ENCODE data around the gene SNED1.

Gene SNED1

DNA sequence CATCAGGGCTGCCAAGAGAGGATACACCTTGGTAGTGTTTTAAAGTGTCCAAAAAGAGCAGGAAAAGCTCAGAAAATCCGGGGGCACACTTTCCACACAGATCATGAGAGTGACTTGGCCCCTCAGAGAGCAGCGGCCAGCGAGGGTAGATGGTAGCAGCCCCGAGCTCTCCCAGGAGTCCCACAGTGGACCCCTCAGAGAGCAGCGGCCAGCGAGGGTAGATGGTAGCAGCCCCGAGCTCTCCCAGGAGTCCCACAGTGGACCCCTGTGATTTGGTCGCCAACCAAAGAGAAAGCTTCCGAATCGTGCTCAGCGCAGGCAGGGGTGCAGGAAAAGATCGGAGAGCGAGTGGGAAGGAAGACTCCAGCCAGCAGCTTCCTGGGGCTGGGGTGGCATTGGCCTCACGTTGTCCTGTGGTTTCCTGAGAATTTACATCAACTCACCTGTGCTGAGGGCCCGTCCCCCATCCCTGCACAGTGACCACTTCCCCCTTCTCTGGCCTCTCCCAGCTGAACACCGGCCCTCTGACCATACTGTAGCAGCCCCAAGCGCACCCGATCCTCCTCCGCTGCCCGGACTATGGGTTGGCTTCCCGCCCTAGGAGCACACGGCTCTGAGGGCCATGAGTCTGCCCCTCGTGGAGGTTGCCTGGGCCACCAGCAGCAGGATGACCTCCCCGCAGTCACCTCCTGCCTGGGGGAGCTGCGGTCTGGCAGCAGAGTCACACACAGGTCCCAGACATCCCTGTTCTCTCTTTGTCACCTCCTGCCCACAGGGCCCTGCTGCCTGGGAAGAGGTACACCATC, 69.9 kb downstream of the SNED1 start:
- H3K9ac ChIP-seq (ENCODE audit: low read length): no peak overlapping the region
- H3K9me2 ChIP-seq (replicated peaks; ENCODE audit: insufficient read depth, low read length): no peaks in the 10 kb centered on the region
- no peak overlapping the region for H3K27ac ChIP-seq (ENCODE audit: low read length)
- H2AFZ ChIP-seq (ENCODE audit: low read length): no peak overlapping the region
- no peaks in the 10 kb centered on the region for H3K27me3 ChIP-seq (replicated peaks; ENCODE audit: insufficient read depth, low read length)
- no peak overlapping the region for H3K4me3 ChIP-seq (ENCODE audit: low read length)
- H3K36me3 ChIP-seq (replicated peaks; ENCODE audit: insufficient read depth, low read length): no peaks in the 10 kb centered on the region
- TF ChIP-seq EZH2 (optimal IDR thresholded peaks at IDR 0.05; ENCODE audit: low read depth, low read length) (no peak), EZH2phosphoT487 (IDR thresholded peaks at IDR 0.05; ENCODE audit: low read length) (no peak)
- TF ChIP-seq, protein P1, sequence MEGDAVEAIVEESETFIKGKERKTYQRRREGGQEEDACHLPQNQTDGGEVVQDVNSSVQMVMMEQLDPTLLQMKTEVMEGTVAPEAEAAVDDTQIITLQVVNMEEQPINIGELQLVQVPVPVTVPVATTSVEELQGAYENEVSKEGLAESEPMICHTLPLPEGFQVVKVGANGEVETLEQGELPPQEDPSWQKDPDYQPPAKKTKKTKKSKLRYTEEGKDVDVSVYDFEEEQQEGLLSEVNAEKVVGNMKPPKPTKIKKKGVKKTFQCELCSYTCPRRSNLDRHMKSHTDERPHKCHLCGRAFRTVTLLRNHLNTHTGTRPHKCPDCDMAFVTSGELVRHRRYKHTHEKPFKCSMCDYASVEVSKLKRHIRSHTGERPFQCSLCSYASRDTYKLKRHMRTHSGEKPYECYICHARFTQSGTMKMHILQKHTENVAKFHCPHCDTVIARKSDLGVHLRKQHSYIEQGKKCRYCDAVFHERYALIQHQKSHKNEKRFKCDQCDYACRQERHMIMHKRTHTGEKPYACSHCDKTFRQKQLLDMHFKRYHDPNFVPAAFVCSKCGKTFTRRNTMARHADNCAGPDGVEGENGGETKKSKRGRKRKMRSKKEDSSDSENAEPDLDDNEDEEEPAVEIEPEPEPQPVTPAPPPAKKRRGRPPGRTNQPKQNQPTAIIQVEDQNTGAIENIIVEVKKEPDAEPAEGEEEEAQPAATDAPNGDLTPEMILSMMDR (IDR thresholded peaks at IDR 0.05; ENCODE audit: low read length): no peak
- H3K9me3 ChIP-seq (replicated peaks; ENCODE audit: insufficient read depth, low read length): no peaks in the 10 kb centered on the region
- peaks cover 2% of the 10 kb centered on the region; the same call in 1 of the 2 replicates for H3K4me1 ChIP-seq (ENCODE audit: low read length)
- no peak for DNase-seq
- H3K79me2 ChIP-seq (ENCODE audit: low read length): no peaks in the 10 kb centered on the region
- no peaks in the 10 kb centered on the region for H4K20me1 ChIP-seq (ENCODE audit: insufficient read depth, low read length)
- H3F3A ChIP-seq (ENCODE audit: insufficient read depth, low read length): no peaks in the 10 kb centered on the region
- no peak overlapping the region for H3K4me2 ChIP-seq (ENCODE audit: low read depth, low read length)

DNA sequence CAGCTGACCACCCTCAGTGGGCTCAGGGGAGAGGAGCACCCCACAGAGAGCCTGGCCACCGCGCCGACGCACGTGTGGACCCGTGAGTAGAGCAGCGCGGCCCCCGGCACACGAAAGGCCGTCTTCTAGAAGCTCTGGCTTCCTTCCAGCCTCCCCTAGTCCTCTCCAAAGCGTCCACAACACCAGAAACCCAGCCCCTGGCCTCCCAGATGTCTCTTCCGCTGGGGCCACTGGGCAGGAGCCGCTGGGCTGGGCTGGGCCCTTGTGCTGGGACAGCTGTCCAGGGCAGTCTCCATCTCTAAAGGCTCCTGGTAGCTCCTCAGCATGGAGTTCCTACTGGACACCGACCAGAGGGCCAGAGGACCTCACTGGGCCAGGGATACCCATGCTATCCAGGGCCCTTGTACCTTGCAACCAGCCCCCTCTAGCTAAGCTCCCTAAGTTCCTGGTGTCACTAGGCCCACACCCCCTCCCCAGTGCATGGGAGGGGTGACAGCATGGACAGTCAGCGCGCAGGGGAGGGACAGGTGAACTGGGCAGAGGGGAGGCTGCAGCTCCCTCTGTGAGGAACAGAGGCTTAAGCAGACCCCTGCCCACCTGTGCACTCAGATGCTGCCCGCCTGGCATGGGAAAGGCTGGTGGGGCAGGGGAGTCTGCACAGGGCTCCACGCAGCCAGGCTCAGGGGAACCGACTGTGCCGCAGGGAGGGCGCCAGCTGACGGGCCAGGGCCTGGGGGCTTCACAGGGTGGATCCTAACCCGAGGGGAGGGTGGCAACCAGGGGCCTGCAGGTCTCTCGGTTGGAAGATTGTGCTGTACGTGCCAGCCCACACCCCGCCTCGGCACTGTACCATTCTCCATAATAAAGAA, 70.8 kb downstream of the SNED1 start:
- Histone ChIP-seq H2AFZ (ENCODE audit: low read length) (no peak overlapping the region), H3K9me3 (replicated peaks; ENCODE audit: insufficient read depth, low read length) (no peaks in the 10 kb centered on the region), H3F3A (ENCODE audit: insufficient read depth, low read length) (no peaks in the 10 kb centered on the region), H3K9me2 (replicated peaks; ENCODE audit: insufficient read depth, low read length) (no peaks in the 10 kb centered on the region), H3K27ac (ENCODE audit: low read length) (no peak overlapping the region), H4K20me1 (ENCODE audit: insufficient read depth, low read length) (no peaks in the 10 kb centered on the region), H3K27me3 (replicated peaks; ENCODE audit: insufficient read depth, low read length) (no peaks in the 10 kb centered on the region), H3K4me1 (ENCODE audit: low read length) (peaks cover 2% of the 10 kb centered on the region; the same call in 1 of the 2 replicates), H3K79me2 (ENCODE audit: low read length) (no peaks in the 10 kb centered on the region), H3K9ac (ENCODE audit: low read length) (no peak overlapping the region), H3K4me3 (ENCODE audit: low read length) (no peak overlapping the region), H3K36me3 (replicated peaks; ENCODE audit: insufficient read depth, low read length) (no peaks in the 10 kb centered on the region), H3K4me2 (ENCODE audit: low read depth, low read length) (no peak overlapping the region)
- no peak for TF ChIP-seq EZH2phosphoT487 (IDR thresholded peaks at IDR 0.05; ENCODE audit: low read length)
- TF ChIP-seq, protein P1 (IDR thresholded peaks at IDR 0.05; ENCODE audit: low read length): no peak
- no peak for TF ChIP-seq EZH2 (optimal IDR thresholded peaks at IDR 0.05; ENCODE audit: low read depth, low read length)
- no peak for DNase-seq

DNA sequence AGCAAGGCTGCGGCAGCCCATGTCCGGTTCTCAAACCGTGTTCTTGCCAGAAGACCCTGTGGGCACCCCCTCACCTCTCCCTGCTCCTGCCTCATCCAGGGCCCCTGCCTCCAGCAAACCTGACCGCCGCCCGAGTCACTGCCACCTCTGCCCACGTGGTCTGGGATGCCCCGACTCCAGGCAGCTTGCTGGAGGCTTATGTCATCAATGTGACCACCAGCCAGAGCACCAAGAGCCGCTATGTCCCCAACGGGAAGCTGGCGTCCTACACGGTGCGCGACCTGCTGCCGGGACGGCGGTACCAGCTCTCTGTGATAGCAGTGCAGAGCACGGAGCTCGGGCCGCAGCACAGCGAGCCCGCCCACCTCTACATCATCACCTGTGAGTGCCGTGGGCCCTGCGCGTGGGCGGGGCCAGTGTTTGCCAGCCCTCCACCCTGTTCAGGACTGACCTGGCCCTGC, 71.4 kb downstream of the SNED1 start:
- no peaks in the 10 kb centered on the region for H4K20me1 ChIP-seq (ENCODE audit: insufficient read depth, low read length)
- no peak overlapping the region for H2AFZ ChIP-seq (ENCODE audit: low read length)
- H3K27ac ChIP-seq (ENCODE audit: low read length): no peak overlapping the region
- no peaks in the 10 kb centered on the region for H3F3A ChIP-seq (ENCODE audit: insufficient read depth, low read length)
- TF ChIP-seq EZH2phosphoT487 (IDR thresholded peaks at IDR 0.05; ENCODE audit: low read length): no peak
- TF ChIP-seq, protein P1 (IDR thresholded peaks at IDR 0.05; ENCODE audit: low read length): no peak
- TF ChIP-seq EZH2 (optimal IDR thresholded peaks at IDR 0.05; ENCODE audit: low read depth, low read length): no peak
- H3K79me2 ChIP-seq (ENCODE audit: low read length): no peaks in the 10 kb centered on the region
- no peak for DNase-seq
- H3K4me2 ChIP-seq (ENCODE audit: low read depth, low read length): no peak overlapping the region
- H3K4me3 ChIP-seq (ENCODE audit: low read length): no peak overlapping the region
- no peaks in the 10 kb centered on the region for H3K9me3 ChIP-seq (replicated peaks; ENCODE audit: insufficient read depth, low read length)
- no peak overlapping the region for H3K9ac ChIP-seq (ENCODE audit: low read length)
- no peaks in the 10 kb centered on the region for H3K27me3 ChIP-seq (replicated peaks; ENCODE audit: insufficient read depth, low read length)
- no peaks in the 10 kb centered on the region for H3K4me1 ChIP-seq (ENCODE audit: low read length)
- no peaks in the 10 kb centered on the region for H3K36me3 ChIP-seq (replicated peaks; ENCODE audit: insufficient read depth, low read length)
- no peaks in the 10 kb centered on the region for H3K9me2 ChIP-seq (replicated peaks; ENCODE audit: insufficient read depth, low read length)
